Astrocyte of the cerebellum (primary cell): ENCODE measurements around the gene PROP1.
"Not testable (repeated sequence)": the region's sequence is repeated elsewhere in the genome, so short reads cannot be mapped to it uniquely, and the experiment has no call there.

Experiments used
- DNase-seq: peaks from one replicate; pipeline ENCODE4 v3.0.0-alpha.2; 2011; ENCODE audit warnings: low read depth
- H3K4me3 ChIP-seq: 2 replicates; pipeline ENCODE4 v1.5.1; 2011; ENCODE audit warnings: mild to moderate bottlenecking, low read depth, low read length, moderate library complexity
- CTCF ChIP-seq: IDR thresholded peaks from 2 replicates; pipeline ENCODE4 v1.5.1; 2012; ENCODE audit warnings: low read length, low read depth, moderate library complexity, mild to moderate bottlenecking; ENCODE audit errors: missing control alignments
- in situ Hi-C: cut with HindIII; loops from 2 replicates; pipeline ENCODE4 v1.10.0; 2017; ENCODE audit warnings: low sequenced_read_pairs

Gene PROP1

GRCh38 chr5:177995691-177996595, at the start of gene PROP1:
PROP1 (minus strand) TSS chr5:177996242; CDS start chr5:177995933, 309 bp downstream.
- no peak for TF ChIP-seq CTCF
- DNase-seq: no peak
- in situ Hi-C loops: no loop called here
- H3K4me3 ChIP-seq: no peak within 1 kb of the TSS

GRCh38 chr5:178019379-178020030, 23.5 kb upstream of the PROP1 start:
- H3K4me3 ChIP-seq, DNase-seq, in situ Hi-C loops: not testable (repeated sequence)

GRCh38 chr5:178012758-178013157, 16.7 kb upstream of the PROP1 start:
- in situ Hi-C loops, H3K4me3 ChIP-seq, DNase-seq: not testable (repeated sequence)

- H3K4me3 ChIP-seq, in situ Hi-C loops, DNase-seq: not testable (repeated sequence)
Observed at GRCh38 chr5:178011816-178012554, 15.9 kb upstream of the PROP1 start.

GRCh38 chr5:178007272-178007671, 11.2 kb upstream of the PROP1 start:
- in situ Hi-C loops, H3K4me3 ChIP-seq: not testable (repeated sequence)

GRCh38 chr5:178006536-178007231, 10.6 kb upstream of the PROP1 start:
- DNase-seq, in situ Hi-C loops: not testable (repeated sequence)
- peak overlapping the region; percentile 30 for H3K4me3 ChIP-seq

More at GRCh38 chr5:178007272-178007671, 11.2 kb upstream of the PROP1 start:
- DNase-seq: not testable (repeated sequence)

- in situ Hi-C loops, DNase-seq: not testable (repeated sequence)
Observed at GRCh38 chr5:178006181-178006535, 10.1 kb upstream of the PROP1 start.

GRCh38 chr5:177997846-177998245, 1.8 kb upstream of the PROP1 start:
- H3K4me3 ChIP-seq: no peak overlapping the region
- in situ Hi-C loops: no loop called here
- DNase-seq: no peak
- no peak for TF ChIP-seq CTCF

More at GRCh38 chr5:178006181-178006535, 10.1 kb upstream of the PROP1 start:
- not testable (repeated sequence) for H3K4me3 ChIP-seq

GRCh38 chr5:177997319-177997670, 1.3 kb upstream of the PROP1 start:
- H3K4me3 ChIP-seq: no peak overlapping the region
- TF ChIP-seq CTCF: no peak
- DNase-seq: no peak
- in situ Hi-C loops: no loop called here
